GM13977 (cell line): Measurements from ENCODE around the gene JPT2.

Source experiments
- DNase-seq: peaks from one replicate; pipeline ENCODE4 v3.0.0; 2012; ENCODE audit warnings: low spot score
- CTCF ChIP-seq: IDR thresholded peaks from 2 replicates; pipeline ENCODE4 v1.5.1; 2012; ENCODE audit warnings: mild to moderate bottlenecking, control low read depth; ENCODE audit not compliant: insufficient read depth; ENCODE audit errors: extremely low read depth, missing control alignments
- in situ Hi-C: fragments of 300-500 bp; cut with MboI; formaldehyde crosslinking; loops from one replicate; pipeline ENCODE4 v1.12.0; 2022; ENCODE audit warnings: low sequenced_read_pairs, low pct_unique_long_range_greater_than_20kb, mixed read lengths, inconsistent platforms; ENCODE audit not compliant: unreplicated experiment

Gene JPT2

GRCh38 chr16:1655909-1656807 is 21.9 kb upstream of the JPT2 start:
- TF ChIP-seq CTCF: no peak
- in situ Hi-C loops: no loop called here
- DNase-seq: no peak

- no peak for DNase-seq
- in situ Hi-C loops: no loop called here
- no peak for TF ChIP-seq CTCF
Observed at GRCh38 chr16:1656808-1657617, 21.1 kb upstream of the JPT2 start.

- in situ Hi-C loops: no loop called here
- no peak for TF ChIP-seq CTCF
- DNase-seq: no peak
Observed at GRCh38 chr16:1657841-1658240, 20.2 kb upstream of the JPT2 start.

GRCh38 chr16:1659031-1659430 is 19.0 kb upstream of the JPT2 start:
- TF ChIP-seq CTCF: no peak
- in situ Hi-C loops: no loop called here
- DNase-seq: no peak

GRCh38 chr16:1661826-1662225 is 16.3 kb upstream of the JPT2 start:
- no peak for TF ChIP-seq CTCF
- in situ Hi-C loops: no loop called here
- no peak for DNase-seq

- TF ChIP-seq CTCF: no peak
- in situ Hi-C loops: no loop called here
- no peak for DNase-seq
Observed at GRCh38 chr16:1662543-1662942, 15.5 kb upstream of the JPT2 start.
